GM21717 (cell line): ENCODE results near the gene USP51.
"Not testable (repeated sequence)": the region's sequence is repeated elsewhere in the genome, so short reads cannot be mapped to it uniquely, and the experiment has no call there.

Source experiments
- ATAC-seq: cut with Tn5 transposase; IDR thresholded peaks from one replicate; pipeline ENCODE4 v1.9.1; 2021; ENCODE audit warnings: mild to moderate bottlenecking, moderate library complexity; ENCODE audit not compliant: unreplicated experiment

Gene USP51

DNA sequence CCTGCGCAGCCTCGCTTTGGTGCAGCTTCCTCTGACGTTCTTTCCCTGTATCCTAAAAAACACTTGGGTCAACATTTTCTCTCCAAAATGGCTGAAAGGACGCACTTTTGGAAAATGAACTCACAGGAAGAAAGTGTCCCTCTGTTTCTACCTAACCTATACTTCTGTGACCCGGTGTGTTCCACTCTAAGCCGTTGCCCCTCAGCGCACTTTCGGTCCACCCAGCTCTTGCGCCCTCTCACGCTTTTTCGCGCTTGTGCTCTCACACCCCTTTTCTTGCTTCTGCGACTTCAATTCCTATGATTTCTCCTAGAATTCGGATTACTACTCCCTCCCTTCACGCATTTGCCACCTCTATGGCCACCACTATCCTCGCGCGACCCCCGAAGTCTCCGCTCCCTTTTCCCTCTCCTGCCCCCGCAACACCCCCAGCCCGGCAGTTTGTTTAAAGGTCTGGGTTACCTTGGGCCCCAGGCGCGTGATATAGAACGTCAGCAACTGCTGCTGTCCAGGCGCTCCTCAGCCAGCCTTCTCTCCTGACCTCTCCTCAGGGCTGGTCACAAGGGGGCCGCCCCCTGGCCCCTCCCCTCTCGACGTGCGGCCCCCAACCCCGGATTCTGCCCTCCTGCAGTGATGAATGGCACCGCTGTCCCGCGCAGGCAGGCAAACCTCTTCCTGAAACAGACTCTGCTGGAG lies at the start of gene USP51:
USP51 (minus strand) TSS at position 535 of the 696 bp plus-strand sequence. CDS start 909 bp downstream, outside the sequence.
- ATAC-seq, result peak; percentile 45

DNA sequence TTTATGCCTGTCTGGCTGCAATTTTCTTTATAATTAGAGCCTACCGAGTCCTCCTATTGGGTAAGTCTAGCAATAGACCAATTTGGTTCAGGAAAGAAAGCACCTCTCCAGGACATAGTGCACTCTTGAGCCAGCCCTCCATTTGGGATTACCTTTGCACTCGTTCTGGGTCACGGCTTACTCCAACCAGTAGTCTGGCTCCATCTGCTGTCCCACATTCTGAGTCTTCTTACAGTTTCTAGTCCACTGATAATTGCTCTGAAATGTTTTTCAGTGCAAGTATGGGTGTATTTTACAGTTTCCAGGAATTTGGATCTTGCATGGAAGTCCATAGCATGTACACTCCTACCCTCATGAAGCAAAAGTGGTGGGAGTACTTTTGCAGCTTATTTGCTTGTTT lies 34.8 kb upstream of the USP51 start:
- no peak for ATAC-seq

DNA sequence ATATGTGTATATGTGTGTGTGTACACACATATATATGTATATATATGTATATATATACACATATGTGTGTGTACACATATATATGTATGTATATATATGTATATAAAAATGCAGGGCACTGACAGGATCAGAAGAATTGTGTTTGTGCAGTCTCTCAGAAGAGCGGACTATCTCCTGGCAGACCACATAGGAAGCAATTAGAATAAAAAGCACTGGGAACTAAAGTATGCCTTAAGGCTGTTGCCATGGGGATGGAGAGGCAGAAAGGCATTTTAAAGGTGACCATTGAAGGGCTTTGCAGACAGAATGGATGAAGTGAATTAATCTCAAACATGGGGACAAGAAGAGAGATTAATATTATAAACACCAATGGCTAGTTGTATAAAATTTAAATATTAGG lies 33.7 kb upstream of the USP51 start:
- no peak for ATAC-seq

DNA sequence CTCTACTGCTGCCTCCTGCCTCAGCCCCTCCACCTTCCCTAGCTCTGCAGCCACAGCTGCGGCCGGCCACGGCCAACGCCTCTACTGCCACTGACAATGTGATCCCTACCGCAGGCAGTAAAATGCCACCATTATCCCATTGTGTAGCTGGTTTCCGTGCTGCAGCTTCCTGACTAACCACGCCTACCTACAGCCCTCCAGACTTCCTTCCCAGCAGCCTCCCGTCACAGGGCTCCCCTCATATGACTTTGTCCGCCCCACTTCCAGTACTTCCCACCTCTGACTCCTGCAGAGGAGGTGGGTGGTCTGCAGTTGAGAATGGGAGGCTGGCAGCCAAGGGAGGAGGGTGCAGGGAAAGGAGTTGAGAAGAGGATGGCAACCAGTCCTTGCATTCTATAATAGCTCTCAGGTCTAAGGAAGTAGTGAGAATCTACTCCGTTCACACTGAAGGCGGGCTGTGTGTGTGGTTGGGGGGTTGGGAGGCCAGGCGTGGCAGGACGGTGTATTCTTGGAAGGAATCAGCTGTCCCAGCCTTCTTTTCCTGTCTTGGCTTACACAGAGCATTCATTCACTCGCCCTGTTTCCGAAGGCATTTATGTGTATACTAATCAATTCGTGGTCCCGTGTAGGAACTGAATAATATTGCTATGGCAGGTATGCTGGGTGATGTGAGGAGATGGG lies 33.1 kb upstream of the USP51 start:
- ATAC-seq, result no peak

DNA sequence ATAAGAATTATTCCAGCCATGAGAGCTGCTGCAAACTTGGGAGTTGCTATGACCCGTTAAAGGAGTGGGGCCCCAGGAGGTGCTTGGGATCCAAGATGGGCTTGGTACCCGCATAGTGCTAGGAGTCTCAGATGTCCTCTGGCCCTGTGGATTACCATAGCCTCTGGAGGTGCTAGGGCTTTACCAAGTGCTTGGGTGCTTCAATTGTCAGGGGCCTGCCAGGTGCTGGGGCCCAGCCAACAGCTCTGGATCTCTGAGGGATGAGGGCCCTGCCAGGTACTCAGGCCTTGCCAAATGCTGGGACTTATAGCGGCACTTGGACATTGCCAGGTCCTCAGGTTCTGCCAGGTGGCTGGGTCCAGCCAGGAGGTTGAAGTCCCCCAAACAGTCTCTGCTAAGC lies 32.0 kb upstream of the USP51 start:
- ATAC-seq, result no peak

DNA sequence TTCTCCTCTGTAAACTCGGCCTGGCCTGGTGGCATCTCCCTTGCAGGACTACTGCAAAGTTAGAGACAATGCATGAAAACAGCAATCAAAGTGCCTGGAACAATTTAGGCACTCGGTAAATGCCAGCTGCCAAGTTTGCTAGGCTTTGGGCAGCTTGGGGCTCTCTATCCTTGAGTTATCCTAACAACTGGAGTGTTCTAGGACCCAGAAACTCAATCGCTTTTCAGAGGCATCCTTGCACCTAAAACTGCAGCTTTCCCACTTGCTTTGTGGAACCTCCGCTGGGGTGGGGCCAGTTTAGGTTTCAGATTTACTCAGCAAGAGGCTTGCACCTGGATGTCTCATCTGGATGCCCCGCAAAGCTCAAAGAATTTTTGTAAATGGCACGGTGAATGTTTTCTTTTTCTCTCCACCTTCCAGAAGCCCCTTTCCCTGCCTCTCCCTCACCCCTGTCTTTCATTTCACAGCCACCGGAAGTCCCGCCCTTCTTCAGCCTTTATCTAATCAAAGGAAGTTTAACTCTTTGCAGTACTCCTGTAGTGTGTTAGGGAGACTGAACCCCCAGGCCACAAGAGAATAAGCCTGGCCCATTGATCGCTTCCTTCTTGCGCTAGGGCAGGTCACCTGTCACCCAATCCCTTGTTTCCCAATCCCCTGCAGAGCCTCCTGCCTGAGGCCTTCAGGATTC lies 27.3 kb upstream of the USP51 start:
- not testable (repeated sequence) for ATAC-seq

DNA sequence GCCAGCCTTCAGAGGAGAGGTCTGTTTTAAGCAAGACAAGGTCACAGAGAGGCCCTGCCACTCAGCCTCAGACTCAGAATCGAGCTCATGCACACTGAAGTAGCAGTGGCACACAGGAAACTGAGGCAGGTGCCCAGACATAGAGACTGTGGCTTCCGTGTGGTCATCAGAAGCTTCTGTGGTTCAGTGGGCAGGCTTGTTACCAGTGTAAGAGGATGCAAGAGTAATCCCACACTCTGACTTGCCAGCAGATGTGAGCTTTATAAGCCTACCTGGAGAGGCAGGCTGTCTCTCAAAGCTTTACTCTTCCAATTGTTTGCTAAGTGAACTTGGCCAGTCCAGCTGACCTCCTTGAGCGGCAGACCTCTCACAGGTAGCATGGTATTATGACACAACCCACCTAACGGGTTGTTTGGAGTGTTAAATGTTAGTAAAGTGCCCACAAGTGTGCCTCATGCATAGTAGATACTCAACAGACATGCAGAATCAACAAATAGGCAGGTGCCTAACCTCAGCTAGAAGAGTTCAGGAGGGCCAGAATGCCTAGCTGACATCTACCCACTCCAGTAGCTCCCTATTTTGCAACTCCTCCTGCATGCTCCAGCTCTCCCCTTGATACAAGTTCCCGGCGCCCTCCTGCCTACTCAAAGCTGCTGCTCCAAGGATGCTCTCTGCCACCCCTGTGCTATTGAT lies 23.5 kb upstream of the USP51 start:
- not testable (repeated sequence) for ATAC-seq

DNA sequence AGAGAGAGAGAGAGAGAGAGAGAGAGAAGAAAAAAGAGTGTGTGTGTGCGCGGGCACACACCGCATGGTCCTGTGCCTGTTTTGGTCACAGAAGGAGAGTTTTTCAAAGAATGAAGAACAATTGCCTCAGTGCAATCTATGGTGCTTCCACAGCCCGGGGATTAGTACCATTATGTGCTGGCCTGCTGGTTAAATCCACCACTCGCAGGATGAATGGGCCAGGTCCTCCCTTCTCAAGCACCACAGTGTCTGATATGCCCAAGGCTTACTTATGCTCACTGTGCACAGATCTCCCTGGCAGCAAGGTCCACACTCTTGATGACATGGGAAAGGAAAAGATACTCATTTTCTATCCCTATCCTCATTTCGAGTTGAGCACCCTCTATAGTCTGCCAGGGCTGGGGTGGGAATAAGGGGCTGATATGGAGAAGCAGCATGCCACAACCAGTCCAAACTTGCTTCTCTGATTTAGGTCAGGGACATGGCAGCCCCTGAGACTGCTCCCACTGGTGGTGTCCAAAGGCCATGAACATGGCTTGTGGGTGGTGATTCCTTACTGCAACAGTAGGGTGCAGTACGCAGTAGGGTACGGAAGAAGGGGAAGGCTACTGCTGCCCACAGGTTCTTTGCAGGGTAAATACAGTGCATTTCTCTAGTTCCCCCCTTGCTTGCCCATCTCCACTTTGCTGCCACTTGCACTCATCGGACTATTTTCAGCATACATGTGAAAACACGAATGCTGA lies 18.9 kb upstream of the USP51 start:
- ATAC-seq, result not testable (repeated sequence)

DNA sequence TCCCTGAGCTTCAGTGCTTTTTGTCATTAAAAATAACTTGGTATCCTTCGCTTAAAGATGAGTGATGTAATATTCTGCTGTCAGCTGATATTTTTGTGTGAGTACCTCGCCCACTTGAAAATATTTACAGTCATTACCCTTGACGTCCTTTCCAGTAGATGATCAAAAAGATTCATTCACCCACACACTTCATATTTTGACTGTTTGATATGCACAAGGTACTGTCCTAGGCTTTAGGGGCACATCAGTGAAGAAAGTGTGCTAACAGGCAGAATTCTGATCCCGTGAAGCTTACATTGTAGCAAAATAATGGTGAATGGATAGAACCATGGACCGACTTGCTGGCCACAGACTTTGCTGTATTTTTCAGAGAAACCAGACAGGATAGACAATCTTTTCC lies 18.1 kb upstream of the USP51 start:
- ATAC-seq, result not testable (repeated sequence)

DNA sequence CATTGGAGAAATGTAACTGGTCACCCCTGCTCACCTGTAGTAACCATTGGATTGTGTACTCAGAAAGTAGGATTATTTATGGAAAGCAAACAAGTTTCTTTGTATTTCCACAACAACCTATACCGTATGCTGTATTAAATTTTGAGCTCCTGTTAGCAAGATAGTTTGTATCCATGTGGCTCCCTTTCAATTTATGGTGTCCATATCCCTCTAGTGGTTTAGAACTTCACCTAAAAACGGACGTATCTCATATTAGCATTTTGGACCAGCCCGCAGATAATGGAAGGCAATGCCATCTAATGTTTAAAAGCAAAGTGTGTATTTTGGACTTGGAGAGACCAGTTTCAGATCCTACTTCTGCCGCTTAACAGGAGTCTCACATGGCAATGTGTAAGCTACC lies 17.4 kb upstream of the USP51 start:
- ATAC-seq, result not testable (repeated sequence)

DNA sequence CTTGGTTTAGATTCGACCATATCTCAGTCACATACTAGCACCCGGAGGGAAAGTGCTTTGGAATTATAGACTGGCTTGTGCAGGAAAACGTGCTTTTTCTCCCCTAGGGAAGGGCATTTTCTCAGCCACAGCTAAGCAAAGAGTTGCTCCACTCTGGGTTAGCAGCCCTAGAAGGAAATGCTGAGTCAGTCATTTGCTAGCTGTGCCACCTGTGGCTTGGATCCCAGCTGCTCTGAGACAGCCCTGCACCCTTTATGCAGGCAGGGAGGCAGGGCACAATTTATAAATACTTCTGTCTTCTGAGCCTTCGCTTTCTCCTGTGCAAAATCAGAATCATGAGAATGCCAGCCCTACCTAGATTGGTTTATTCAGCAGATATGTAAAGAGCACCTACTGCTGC lies 1.3 kb upstream of the USP51 start:
- ATAC-seq, result no peak

DNA sequence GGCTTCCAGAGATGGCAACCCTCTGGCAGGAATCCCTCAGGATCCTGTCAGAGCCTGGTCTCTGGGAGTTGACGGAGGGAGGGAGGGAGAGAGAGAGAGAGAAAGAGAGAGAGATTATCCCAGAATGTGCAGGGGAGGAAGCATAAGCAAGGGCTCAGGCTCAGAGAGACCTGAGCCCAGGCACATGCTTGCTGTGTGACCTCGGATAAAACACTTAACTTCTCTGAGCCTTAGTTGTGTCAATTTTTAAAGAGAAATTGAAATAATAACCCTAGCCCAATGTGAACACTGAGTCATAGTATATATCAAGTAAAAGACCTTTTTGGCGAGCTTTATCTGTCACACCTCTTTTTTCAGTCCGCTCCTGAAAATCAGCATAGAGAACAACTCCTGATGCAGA lies 473 bp upstream of the USP51 start:
- ATAC-seq, result no peak

DNA sequence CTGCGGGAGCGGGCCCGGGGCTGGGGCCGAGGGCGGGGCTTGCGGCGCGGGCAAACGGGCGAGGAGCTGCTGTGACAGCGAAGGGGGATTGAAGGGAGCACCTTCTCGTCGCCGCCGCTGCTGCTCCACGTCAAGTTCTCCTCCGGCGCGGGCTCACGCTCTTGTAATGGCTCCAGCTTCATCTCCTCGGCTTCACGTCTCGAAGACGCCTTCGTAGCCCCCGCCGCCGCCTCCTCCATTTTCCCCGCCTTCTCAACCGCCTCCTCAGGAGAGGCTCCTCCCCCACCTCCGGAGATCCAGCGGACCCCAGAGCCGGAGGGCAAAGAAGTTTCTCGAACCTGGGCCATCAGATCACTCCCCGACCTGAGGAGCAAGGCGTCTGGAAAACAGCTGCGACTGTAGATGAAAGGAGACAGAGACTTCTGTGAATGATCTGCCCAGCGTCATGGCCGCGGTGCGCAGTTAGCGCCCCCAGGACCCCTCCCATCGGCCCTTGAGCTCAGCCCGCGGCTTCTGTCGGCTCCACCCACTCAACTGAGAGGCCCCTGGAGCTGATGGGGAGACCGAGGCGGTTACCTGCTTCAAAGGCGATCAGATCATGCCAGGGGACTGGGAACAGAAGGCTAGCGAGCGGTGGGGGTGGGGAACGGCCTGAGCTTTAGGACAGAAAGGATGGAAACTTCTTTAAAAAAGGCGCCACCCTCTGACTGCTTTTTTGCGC lies 895 bp downstream of the USP51 start:
- ATAC-seq, result peak; percentile 71

DNA sequence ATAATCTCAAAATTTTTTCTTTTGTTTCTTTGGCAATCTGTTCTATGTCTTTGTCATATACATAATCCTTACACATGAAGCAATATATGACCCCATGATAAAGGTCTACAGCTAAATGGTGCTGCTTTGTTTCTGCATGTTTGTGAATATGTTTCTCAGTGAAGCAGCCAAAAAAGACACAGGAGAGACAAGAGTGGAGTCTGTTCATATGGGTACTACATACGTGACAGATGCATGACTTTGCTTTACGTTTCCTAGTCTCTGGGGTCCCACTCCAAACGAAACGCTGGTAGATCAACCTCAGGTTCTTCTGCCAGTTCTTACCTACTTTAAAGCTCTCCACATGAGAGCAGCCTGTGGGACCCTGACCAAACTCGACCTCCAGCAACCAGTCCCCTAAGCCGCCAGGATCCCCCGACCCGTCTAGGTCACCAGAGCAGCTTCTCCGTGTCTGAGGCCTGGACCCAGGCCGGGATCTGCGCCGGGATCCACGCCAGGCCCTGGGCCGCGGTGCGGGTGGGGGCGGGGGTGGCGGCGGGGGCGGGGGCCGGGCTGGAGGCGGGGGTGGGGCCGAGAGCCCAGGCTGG lies 1.5 kb downstream of the USP51 start:
- ATAC-seq, result peak; percentile 4

DNA sequence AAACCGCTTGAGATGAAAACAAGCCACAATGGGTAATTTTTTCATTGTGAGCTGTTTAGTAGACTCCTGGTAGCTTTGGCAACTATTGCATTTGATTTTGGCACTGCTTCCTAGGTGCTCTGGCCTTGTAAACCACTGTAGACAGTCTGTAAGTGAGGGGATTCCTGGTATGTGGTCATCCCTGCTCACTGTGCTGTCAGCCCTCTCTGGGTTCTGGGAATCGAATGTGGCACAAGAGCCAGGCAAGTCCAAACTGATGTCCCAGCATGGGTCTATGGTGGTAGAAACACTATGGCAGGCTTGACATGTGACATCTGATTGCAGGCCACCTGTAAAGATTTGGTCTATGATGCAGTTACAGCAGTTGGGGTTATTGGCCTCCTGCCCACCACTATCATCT lies 2.5 kb downstream of the USP51 start:
- ATAC-seq, result no peak

DNA sequence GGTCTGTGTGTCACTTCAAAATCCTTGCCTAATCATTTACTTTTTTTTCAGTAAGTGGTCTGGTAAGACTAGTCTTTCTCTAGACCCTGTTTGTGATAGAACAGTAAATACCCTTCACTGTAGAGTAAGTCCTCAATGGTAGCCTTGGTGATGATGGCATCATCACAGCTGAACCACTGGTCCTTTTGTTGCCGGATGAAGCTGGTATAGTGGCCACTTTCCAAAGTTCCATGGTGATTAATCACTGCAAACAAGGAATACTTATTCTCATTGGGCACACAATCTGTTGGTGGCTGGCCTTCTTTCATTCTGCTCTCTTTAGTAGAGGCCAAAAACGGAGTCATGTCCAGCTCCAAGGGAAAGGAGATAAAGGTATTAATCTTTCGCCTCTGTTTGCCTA lies 2.9 kb downstream of the USP51 start:
- ATAC-seq, result no peak

DNA sequence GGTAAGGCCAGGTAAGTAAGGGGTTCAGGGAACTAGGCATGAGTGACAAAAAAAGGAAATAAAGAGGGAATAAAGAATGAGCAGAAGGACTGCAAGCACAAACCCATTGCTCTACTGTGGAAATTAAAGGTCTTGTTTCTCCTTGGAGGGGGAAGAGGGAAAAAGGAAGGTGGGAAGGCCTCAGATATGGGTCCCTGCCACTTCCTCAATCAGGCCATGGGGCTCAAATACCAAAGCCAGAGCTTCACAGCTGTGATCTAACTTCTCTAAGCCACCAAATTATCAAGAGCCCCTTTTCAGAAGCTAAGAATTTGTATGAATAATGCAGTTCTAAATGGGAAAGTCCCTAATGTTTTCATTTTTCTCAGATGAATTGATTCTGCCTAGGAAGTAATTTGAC lies 4.7 kb downstream of the USP51 start:
- no peak for ATAC-seq

DNA sequence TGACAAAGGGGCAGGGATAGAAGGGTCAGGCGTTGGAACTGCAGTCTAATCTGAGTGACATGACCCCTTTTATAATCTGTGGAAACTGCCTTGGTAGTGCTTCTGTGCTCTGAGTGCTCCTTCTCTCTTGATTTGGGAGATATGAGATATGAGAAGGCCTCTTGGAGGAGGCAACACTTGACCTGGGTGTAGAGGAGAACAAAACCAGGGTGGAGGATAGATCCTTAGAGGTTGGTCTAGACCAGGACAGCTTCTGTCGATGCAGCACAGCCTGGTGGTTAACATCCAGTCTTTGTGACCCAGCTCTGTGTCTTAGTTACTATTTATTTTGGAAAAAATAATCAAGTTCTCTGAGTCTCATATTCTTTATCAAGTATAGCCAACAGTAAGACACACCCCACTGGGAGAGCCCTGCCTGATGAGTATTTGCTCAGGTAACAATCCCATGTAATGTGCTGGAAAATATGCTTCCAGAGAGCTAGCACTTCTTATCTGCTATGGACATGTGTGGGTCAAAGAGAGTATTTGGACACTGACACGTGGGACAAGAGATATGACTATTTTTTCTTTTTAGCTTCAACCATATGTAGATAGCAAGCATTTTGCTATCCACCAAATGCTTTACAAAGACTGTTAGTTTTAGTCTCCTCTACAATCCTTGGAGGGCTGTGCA lies 9.1 kb downstream of the USP51 start:
- ATAC-seq, result no peak

DNA sequence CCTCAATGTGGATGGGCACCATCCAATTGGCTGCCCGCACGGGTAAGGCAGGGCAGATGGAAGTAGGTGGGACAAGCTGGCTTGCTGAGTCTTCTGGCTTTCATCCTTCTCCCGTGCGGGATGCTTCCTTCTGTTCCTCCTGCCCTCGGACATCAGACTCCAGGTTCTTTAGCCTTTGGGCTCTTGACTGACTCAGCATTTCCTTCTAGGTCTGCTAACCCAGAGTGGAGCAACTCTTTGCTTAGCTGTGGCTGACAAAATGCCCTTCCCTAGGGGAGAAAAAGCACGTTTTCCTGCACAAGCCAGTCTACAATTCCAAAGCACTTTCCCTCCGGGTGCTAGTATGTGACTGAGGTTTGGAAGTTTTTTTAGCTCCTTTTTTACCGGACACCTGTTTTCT lies 9.7 kb downstream of the USP51 start:
- not testable (repeated sequence) for ATAC-seq
